ENCODE measurements around the gene ZNF528.

GRCh38 chr19:52410276-52410675 is 12.6 kb downstream of the ZNF528 start:
- TF ChIP-seq CTCF (IDR thresholded peaks at IDR 0.05; ENCODE audit: insufficient read depth, low read length, poor library complexity, severe bottlenecking) (no peak), EZH2phosphoT487 (conservative IDR thresholded peaks at IDR 0.05; ENCODE audit: low read length) (no peak)
